Measurements from ENCODE around the gene HINT1.
A peak's percentile ranks its signal among the peaks of the same experiment; 100 is the strongest.
"Not testable (repeated sequence)": the region's sequence is repeated elsewhere in the genome, so short reads cannot be mapped to it uniquely, and the experiment has no call there.

The HINT1 gene

GRCh38 chr5:131165119-131165727 lies at the start of gene HINT1:
TSS of gene HINT1 (minus strand) at chr5:131165256. CDS start at chr5:131165205, 51 bp downstream.
- peak; percentile 97 for DNase-seq

GRCh38 chr5:131214609-131215227 lies 49.7 kb upstream of the HINT1 start:
- no peak for DNase-seq

- DNase-seq: no peak
Measured at GRCh38 chr5:131212471-131213021, 47.5 kb upstream of the HINT1 start.

- DNase-seq: no peak
Measured at GRCh38 chr5:131211669-131212068, 46.6 kb upstream of the HINT1 start.

- DNase-seq: no peak
Measured at GRCh38 chr5:131210151-131210510, 45.1 kb upstream of the HINT1 start.

GRCh38 chr5:131209506-131210150 lies 44.6 kb upstream of the HINT1 start:
- peak; percentile 70 for DNase-seq

GRCh38 chr5:131209175-131209505 lies 44.1 kb upstream of the HINT1 start:
- DNase-seq: no peak

GRCh38 chr5:131206772-131207171 lies 41.7 kb upstream of the HINT1 start:
- no peak for DNase-seq

- DNase-seq: no peak
Measured at GRCh38 chr5:131206061-131206460, 41.0 kb upstream of the HINT1 start.

- no peak for DNase-seq
Measured at GRCh38 chr5:131204964-131205363, 39.9 kb upstream of the HINT1 start.

- no peak for DNase-seq
Measured at GRCh38 chr5:131200560-131200959, 35.5 kb upstream of the HINT1 start.

GRCh38 chr5:131198625-131199024 lies 33.6 kb upstream of the HINT1 start:
- DNase-seq: no peak

GRCh38 chr5:131196331-131196730 lies 31.3 kb upstream of the HINT1 start:
- no peak for DNase-seq

GRCh38 chr5:131195696-131196095 lies 30.6 kb upstream of the HINT1 start:
- DNase-seq: no peak

- no peak for DNase-seq
Measured at GRCh38 chr5:131194725-131195124, 29.7 kb upstream of the HINT1 start.

- not testable (repeated sequence) for DNase-seq
Measured at GRCh38 chr5:131193897-131194296, 28.8 kb upstream of the HINT1 start.

- no peak for DNase-seq
Measured at GRCh38 chr5:131193106-131193505, 28.1 kb upstream of the HINT1 start.

- DNase-seq: no peak
Measured at GRCh38 chr5:131186561-131187256, 21.7 kb upstream of the HINT1 start.

GRCh38 chr5:131185523-131186104 lies 20.6 kb upstream of the HINT1 start:
- no peak for DNase-seq

GRCh38 chr5:131182839-131183238 lies 17.8 kb upstream of the HINT1 start:
- DNase-seq: no peak

GRCh38 chr5:131180407-131180806 lies 15.4 kb upstream of the HINT1 start:
- no peak for DNase-seq

- DNase-seq: no peak
Measured at GRCh38 chr5:131171276-131171810, 6.3 kb upstream of the HINT1 start.

All from activated effector memory CD4-positive, alpha-beta T cell treated with anti-CD3 and anti-CD28 coated beads, Interleukin-2, amount 50 U/mL, for 16 hours (primary cell).